Measurements from ENCODE around the gene BICDL1.

BICDL1 gene, protein sequence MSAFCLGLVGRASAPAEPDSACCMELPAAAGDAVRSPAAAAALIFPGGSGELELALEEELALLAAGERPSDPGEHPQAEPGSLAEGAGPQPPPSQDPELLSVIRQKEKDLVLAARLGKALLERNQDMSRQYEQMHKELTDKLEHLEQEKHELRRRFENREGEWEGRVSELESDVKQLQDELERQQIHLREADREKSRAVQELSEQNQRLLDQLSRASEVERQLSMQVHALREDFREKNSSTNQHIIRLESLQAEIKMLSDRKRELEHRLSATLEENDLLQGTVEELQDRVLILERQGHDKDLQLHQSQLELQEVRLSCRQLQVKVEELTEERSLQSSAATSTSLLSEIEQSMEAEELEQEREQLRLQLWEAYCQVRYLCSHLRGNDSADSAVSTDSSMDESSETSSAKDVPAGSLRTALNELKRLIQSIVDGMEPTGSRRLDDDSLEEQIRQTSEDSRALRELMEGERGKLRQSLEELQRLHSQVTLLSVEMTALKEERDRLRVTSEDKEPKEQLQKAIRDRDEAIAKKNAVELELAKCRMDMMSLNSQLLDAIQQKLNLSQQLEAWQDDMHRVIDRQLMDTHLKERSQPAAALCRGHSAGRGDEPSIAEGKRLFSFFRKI

DNA sequence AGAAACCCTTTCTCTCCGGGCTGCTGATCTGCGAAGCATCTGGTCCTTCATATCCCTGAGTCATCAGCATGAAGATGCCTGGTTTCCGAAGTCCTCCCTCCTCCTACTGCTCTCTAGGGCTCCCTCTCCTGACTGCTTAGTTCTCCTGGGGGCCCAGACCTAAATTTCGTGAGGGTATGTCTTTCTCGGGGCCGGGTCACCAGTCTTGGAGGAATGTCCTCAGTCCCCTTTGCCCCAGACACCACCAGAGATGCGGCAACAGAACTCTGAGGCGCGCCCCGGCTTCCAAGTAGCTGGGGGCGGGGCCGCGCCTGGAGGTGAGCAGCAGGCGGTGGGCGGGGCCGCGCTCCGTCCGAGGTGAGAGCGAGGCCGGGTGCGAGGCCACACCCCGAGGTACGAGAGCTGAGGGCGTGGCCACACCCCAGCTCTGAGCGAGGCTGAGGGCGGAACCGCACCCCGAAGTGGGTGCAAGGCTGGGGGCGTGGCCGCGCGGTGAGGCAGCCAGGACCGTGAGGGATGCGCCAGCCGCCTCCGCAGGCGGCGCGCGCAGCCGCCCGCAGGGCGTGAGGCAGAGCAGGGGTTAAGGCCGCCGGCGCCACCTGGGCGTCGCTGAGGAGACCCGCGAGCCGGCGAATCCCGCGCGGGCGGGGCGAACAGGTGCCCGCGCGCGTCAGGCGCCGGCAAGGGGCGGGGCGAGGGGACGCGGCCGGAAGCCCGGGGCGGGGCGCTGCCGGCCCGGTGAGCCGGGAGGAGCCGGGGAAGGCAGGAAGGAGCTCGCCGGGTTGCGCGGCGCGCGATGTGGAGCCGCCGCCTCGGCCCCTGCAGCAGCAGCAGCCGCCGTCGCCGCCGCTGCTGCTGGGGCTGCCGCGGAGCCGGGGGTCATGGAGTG lies at the start of gene BICDL1:
BICDL1 (plus strand) TSS at position 765 of the 889 bp plus-strand sequence. CDS start 633 bp downstream, outside the sequence.
- DNase-seq: peak; percentile 98

DNA sequence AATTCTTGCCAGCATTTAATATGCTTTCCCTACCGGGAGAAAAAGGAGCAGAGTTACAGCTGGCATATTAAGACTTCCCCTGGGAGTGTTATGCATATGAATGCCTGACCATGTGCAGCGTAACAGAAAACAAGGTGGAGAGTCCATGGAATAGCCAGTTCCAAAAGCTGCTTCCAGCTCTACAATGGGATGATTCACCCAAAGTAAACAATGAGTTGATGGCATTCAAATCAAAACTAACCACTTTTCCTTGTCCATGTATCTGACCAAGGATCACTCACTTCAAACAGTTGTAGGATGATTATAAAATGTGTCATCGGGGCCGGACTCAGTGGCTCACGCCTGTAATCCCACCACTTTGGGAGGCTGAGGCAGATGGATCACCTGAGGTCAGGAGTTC lies 48.1 kb upstream of the BICDL1 start:
- DNase-seq: no peak

DNA sequence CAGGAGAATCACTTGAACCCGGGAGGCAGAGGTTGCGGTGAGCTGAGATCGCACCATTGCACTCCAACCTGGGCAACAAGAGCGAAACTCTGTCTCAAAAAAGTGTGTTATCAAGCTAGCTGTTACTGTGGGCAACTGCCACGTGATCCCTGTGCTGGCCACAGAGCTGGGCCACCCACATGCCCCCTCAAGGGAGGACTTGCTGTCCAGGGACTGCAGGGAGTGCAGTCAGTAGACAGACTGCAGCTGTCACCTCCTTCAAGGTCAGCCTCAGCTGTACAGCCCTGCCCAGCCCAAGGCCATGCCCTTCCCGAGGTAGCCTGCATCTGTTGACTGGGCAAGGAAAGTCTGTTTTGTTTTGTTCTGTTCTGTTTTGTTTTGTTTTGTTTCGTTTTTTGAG lies 46.6 kb upstream of the BICDL1 start:
- no peak for DNase-seq

DNA sequence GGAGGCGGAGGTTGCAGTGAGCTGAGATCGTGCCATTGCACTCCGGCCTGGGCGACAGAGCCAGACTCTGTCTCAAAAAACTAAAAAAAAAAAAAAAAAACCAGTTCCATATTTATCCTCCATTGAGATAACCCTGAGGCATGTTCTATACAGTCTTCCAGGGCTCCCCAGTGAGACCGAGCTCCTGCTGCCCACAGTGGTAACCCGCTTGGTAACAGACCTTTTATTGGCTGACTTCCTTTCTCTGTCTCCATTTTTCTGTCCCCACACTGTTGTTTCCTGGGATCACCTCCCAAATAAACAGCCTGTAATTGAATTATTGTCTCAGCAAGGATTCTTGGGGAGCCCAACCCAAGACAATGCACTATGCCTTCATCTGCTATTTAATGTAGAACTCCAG lies 42.8 kb upstream of the BICDL1 start:
- no peak for DNase-seq

DNA sequence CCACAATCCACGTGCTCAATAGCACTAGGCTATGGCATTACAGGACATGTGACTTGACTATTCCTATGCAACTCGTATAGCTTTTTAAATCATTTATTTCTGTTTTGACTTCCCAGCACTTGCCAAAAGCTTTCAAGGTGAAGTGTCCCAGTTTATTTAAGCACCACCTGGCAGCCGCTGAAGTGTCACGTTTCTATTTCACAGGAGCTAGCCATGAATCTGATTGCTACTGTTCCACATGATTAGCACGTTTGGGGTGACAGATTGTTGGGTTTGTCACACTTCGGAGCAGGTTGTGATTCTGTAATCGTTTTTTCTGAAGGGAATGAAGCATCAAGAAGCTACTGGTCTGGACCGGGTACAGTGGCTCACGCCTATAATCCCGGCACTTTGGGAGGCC lies 39.9 kb upstream of the BICDL1 start:
- no peak for DNase-seq

DNA sequence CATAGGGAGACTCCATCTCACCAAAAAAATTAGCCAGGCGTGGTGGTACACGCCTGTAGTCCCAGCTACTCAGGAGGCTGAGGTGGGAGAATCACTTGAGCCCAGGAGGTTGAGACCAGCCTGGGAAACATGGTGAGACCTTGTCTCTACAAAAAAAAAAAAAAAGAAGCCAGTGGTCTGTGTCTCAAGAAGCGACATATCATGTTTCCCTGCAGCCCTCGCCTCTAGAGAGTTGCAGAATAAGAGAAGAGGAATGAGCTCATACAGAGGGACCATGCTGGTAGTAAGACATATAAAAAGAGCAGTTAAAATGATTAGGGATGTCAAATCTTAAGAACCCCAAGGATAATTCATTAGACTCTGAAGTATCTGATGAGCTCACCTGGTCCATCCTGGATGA lies 39.4 kb upstream of the BICDL1 start:
- no peak for DNase-seq

DNA sequence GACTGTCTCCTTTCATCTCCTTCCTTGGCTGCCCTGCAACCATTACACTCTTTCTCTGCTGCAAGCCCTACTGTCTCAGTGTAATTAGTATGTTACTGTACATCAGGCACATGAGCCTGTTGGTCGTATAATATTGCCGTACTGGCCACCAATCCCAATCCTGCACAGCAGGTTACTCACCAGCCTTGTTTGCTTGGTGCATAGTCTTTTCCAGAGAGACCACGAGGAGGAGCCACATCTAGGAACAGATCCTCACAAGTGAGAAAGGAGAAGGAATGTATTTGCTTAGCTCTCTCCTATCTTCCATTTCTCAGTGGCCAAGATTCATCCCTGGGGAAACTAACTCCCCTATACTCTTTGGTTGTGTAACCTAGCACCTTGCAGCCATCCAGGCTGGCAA lies 33.0 kb upstream of the BICDL1 start:
- no peak for DNase-seq

DNA sequence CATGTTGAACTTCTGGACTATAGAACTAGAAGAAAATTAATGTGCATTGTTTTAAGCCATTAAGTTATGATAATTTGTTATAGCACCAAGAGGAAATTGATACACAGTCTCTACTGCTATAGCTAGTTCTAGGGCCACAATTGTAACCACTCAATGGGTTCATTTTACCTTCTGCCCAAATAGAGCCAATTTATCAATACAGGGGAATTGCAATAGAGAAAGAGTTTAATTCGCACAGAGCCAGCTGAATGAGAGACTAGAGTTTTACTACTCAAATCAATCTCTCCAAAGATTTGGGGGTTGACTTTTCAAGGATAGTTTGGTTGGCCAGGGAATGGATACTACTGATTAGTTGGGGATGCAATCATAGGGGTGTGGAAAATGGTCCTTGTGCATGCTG lies 31.9 kb upstream of the BICDL1 start:
- no peak for DNase-seq

DNA sequence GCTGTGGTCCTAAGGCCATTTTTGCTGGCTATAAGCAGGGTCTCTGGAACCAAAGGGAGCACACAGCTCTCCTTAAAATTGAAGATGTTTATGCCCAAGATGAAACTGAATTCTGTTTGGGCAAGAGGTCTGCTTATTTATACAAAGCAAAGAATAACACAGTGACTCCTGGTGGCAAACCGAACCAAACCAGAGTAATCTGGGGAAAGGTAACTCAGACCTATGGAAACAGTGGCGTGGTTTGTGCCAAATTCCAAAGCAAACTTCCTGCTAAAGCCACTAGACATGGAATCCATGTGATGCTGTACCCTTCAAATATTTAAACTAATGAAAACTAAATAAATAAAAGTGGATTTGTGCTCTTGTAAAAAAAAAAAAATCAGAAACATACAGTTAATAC lies 29.6 kb upstream of the BICDL1 start:
- no peak for DNase-seq

DNA sequence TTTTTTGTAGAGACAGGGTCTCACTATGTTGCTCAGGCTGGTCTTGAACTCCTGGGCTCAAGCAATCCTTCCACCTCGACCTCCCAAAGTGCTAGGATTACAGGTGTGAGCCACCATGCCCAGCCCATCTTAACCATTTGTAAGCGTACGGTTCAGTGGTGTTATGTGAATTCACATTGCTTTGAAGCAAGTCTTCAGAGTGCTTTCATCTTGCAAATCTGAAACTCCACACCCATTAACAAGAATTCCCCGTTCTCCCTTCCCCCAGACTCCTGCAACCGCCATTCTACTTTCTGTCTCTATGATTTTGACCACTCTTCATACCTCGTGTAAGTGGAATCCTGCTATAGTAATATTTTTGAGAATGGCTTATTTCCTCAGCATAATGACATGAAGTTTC lies 24.9 kb upstream of the BICDL1 start:
- DNase-seq: no peak

DNA sequence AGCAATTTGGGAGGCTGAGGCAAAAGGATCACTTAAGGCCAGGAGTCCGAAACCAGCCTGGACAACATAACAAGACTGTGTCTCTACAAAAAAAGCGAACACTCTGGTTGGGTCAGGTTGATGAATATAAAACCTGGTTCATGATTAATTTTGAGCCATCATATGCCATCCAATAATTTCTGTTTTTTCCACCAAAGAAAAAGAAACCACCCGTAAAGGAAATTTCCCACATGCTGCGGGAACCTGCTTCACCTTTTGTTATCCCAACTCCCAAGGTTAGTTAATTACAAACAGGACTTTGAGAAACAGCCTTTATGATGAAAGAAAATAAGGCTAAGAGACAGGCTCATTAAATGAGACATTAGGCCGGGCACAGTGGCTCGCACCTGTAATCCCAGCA lies 24.1 kb upstream of the BICDL1 start:
- no peak for DNase-seq

DNA sequence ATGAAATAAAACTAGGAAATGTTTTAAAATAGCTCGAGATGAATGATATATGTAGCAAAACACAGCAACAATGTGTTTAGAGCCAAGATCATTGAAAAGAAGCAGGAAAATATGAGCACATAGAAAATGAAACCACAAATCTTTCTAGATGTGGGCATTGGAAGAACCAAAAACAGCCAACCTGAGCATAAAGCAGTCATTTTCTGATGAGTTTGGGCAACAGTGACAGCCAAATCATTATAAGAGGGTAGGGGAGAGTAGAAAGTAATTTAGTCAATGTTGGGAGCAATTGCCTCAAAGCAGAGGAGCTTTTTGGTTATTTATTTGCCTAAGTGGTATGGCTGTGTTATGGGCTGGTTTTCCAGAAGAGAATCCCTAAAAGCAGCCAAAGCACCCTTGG lies 8.8 kb upstream of the BICDL1 start:
- no peak for DNase-seq

DNA sequence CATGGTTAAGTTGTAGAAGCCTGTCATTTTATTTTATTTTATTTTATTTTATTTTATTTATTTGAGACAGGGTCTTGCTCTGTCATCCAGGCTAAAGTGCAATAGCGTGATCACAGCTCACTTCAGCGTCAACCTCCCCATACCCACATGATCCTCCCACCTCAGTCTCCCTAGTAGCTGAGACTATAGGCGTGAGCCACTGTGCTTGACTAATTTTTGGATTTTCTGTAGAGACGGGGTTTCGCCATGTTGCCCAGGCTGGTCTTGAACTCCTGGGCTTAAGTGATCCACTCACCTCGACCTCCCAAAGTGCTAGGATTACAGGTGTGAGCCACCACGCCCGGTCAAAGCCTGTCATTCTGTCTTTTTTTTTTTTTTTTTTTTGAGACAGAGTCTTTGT lies 8.3 kb upstream of the BICDL1 start:
- peak in 1 of 2 experiments; percentile 27 for DNase-seq

DNA sequence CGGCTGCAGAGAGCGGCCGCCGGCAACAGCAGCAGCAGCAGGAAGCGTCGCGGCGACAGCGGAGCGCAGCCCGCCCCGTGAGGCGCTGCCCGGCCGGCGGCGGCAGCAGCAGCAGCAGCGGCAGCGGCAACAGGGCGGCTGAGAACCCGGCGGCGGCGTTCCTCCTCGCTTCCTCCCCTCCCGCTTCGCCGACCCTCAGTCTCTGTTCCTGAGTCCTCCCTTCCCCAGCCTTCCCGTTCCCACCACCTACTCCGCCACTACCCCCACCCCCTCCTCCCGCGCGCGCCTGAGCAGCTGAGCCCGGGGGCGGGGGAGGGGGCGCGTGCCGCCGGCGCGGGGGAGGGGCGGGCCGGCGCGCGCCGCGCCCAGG lies 310 bp downstream of the BICDL1 start:
- DNase-seq: peak; percentile 37 to 38

DNA sequence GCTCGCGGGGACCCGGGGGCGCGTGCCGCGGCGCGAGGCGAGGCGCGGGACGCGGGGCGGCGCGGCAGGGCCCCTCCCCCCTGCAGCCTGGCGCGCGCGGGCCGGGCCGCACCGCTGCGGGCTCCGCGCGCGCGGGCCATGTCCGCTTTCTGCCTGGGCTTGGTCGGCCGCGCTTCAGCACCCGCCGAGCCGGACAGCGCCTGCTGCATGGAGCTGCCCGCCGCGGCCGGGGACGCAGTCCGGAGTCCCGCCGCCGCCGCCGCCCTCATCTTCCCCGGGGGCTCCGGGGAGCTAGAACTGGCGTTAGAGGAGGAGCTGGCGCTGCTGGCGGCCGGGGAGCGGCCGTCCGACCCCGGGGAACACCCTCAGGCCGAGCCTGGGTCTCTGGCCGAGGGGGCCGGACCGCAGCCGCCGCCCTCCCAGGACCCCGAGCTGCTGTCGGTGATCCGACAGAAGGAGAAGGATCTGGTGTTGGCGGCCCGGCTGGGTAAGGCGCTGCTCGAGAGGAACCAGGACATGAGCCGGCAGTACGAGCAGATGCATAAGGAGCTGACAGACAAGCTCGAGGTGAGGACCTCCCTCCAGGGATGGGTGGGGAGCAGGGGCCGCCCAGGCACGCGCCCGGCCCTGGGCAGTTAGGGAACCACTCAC lies 820 bp downstream of the BICDL1 start:
- peak; percentile 75 to 80 for DNase-seq

DNA sequence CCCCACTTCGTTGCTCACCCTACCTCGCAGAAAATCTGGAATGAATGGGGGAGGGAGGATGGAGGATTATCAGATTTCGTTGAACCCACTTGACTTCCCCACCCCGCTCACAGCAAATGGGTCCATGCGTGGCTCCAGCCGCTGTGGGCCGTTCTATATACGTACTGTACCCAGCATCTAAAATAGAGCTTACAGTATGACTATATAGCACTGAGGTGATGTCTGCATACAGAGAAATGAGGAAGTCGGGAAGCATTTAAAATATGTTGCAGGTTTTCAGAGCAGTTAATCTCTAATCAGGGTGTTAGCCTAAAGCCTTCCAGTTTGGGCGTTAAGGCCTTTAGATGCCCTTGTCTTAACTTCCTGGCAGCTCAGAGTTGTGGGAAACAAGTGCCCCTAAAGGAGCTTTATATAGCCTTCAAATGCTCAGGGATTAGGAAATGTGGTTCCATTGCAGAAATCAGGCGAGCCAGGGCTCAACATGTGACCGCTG lies 1.4 kb downstream of the BICDL1 start:
- DNase-seq: no peak

DNA sequence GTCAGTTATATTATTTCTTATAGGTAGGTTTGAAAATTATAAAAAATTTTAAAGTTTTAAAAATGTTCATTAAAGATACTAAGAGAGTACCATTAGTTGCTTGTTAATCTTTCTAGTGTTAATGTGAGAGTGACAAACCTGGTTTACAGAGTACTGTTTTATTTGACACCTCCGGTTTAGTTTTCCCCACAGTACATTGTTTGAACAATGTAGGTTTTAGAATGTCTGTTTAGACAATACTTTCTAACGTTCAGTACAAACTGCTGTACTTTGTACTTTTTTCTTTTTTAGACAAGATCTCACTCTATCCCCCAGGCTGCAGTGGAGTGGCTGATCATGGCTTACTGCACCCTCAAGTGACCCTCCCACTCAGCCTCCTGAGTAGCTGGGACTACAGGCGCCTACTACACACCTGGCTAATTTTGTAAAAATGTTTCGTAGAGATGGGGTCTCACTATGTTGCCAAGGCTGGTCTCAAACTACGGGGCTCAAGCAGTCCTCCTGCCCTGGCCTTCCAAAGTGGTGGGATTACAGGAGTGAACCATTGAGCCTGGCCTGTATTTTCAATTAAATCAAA lies 3.2 kb downstream of the BICDL1 start:
- DNase-seq: no peak

DNA sequence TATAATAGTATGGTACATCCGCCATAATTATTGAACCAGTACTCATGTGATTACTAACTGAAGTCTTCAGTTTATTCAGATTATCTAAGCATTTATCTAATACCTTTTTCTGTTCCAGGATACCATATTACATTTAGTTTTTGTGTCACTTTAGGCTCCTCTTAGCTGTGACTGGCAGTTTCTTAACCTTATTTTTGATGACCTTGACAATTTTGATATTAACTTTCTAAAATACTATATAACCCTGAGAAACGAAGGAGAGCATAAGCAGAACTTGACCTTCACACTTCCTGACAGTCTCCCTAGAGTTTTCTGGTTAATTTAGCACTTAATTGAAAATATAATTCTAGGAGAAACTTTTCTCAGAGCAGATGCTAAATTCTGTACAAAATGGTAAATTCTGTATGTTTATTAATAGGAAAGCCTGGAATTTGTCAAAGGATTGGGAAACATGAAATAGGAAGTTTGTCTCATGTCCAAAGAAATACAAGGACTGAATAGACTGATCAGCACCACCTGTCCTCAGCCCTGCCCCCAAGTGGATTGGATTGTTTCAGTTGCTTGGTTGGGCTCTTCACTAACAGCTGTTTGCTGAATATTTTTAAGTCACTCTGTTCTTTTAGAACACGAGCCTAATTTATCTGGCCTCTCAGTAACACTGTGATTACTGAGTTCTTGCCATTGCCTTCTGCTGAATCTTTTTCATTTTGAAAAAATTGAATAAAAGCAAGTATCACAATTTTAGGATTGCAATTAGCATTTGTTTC lies 6.0 kb downstream of the BICDL1 start:
- DNase-seq: no peak

DNA sequence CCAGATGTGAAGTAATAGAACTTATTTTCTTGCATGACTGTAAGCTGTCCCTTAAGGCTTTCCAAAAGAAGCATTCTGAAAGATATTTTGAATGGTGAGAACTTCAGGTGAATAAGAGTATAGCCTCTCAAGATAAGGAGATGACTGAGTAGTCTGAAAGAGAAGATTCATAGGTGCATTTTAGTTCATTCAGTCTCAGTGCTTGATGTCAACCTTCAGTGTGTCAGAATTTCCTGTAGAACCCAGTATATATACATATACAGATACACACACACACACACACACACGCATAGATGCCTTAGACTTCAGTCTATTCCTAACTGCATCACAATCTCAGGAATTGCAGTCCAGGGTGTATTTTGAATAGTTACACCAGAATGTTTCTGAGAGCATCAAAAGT lies 7.4 kb downstream of the BICDL1 start:
- no peak for DNase-seq

DNA sequence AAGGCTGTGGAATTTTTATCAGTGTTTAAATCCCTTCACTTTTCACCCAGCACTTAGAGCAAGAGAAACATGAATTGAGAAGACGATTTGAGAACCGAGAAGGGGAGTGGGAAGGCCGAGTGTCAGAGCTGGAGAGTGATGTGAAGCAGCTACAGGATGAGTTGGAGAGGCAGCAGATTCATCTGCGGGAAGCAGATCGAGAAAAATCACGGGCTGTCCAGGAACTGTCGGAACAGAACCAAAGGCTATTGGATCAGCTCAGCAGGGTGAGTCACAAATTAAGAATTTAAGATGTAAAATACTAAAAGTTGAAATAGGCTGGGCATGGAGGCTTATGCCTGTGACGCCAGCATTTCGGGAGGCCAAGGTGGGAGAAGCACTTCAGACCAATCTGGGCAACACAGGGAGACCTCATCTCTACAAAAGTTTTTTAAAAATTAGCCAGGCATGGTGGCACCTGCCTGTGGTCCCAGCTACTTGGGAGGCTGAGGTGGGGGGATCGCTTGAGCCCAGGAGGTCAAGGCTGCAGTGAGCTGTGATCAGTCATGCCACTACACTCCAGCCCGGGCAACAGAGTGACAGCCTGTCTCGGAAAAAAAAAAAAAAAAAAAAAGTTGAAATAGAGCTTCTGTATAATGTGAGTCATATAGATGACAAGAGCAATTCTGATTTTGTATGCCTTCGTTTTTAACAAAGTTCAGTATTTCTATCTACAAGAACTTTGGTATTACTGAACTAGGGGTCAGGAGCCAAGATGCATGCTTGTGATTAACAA lies 9.6 kb downstream of the BICDL1 start:
- DNase-seq: no peak

DNA sequence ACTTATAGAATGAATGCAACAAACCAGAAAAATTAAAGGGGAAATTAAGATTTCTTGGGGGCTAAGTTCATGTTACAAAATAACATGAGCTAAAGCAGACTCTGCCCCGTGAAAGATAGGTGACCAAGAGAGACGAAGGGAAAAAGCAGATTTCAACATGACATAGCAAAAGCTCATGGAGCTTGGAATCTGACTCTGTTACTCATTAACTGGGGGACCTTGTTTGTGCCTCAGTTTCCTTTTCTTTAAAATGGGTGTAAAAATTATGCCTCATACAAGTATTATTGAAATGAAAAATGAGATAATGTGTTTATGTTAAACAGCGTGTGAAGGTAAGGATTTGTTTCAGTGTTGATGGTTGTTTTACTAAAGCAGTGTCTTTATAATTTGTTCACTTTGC lies 11.5 kb downstream of the BICDL1 start:
- DNase-seq: no peak
